Measurements from ENCODE around the gene EXOC6B. TPM values are rescaled to one million over a fixed set of nuclear protein-coding genes. Genes with fewer than 3 reads are reported as not detected.

The EXOC6B gene
- total RNA-seq, 8 experiments from 2014 or later = 16.7 to 37.4 (median 25.3) TPM

DNA sequence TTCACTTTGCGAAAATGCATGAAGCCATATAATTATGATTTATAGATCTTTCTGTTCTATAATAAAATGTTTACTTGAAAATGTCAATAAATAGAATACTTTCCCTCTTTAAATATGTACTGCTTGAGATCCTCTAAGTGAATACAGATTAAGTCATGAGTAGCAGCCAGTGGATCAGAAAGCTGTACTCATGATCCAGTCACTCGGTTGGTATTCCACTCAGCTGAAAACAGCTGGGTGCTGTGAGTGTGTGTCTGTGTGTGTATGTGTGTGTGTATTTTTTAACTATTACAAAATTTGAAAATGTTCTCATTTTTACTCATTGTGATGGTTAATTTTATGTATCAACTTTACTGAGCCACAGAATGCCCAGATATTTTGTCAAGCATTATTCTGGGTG is 536.5 kb downstream of the EXOC6B start:
- in situ Hi-C loops (cut with MboI; ENCODE audit: low pct_unique_long_range_greater_than_20kb in 2 of 9, low sequenced_read_pairs in 9 of 9, unreplicated experiment in 9 of 9) = no loop called here
- ATAC-seq (replicated peaks in 6 of 8) = no peak
- WGBS, 10 experiments = 40 to 100% (median 100%) methylated on average over 1 to 2 of the region's 2 CpGs; no CpG with 5 or more reads in 2 of the 10 experiments

DNA sequence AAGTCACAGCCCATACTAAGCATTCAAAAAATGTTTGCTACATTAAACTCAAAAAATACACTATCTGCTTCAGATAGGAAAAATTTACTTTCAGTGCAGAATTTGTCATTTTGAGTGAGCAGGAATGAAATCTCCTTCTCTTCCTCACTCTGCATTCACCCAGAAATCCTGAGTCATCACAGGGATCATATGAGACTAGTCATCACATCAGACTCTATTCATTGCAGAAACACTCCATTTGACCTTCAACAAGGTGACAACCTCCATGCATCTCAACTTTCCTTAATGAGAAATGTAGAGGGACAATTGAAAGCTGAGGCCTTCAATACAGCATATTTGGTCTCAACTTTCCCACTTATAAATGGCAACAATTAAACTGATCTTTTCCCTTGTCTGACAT is 547.8 kb downstream of the EXOC6B start:
- in situ Hi-C loops (cut with MboI; ENCODE audit: low pct_unique_long_range_greater_than_20kb in 2 of 9, low sequenced_read_pairs in 9 of 9, unreplicated experiment in 9 of 9) = no loop called here
- no peak overlapping the region for H3K4me3 ChIP-seq
- H3K27ac ChIP-seq = no peak overlapping the region
- ATAC-seq (replicated peaks in 6 of 8) = peak in 7 of 8 experiments; percentile 14 to 76 (median 67)
- H3K4me1 ChIP-seq (replicated peaks in 1 of 2) = no peaks in the 10 kb centered on the region

More for the DNA sequence above, 536.5 kb downstream of the EXOC6B start:
- H3K4me1 ChIP-seq (replicated peaks in 1 of 2) = no peaks in the 10 kb centered on the region
- no peak overlapping the region for H3K27ac ChIP-seq
- no peak overlapping the region for H3K4me3 ChIP-seq

GRCh38 chr2:72276876-72277275 is 549.0 kb downstream of the EXOC6B start:
- Histone ChIP-seq H3K4me1 (replicated peaks in 1 of 2) (no peaks in the 10 kb centered on the region), H3K4me3 (no peak overlapping the region), H3K27ac (no peak overlapping the region)
- ATAC-seq (replicated peaks in 6 of 8) = no peak
- in situ Hi-C loops (cut with MboI; ENCODE audit: low pct_unique_long_range_greater_than_20kb in 2 of 9, low sequenced_read_pairs in 9 of 9, unreplicated experiment in 9 of 9) = no loop called here
- 11 to 100% (median 89%) methylated on average over 1 of the region's 1 CpG; no CpG with 5 or more reads in 1 of the 10 experiments for WGBS, 10 experiments

DNA sequence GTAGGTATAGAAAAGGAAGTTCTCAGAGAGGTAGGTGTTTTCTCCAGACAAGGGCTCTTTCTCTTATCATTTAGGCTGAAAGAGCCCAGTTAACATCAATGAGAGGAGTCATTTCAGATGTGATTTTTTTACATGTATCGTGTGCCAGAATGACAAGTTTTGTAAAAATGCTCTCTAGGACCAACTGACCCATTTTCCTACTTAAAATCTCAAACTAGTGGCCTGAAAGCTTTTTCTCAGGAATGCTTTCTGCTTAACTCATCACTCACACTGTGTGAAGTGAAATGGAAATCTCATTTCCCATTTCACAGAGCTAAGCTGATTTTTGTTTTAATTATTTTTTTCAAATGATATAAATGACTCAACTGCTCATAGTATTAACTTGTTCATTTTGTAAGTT is 549.5 kb downstream of the EXOC6B start:
- ATAC-seq (replicated peaks in 6 of 8) = no peak
- in situ Hi-C loops (cut with MboI; ENCODE audit: low pct_unique_long_range_greater_than_20kb in 2 of 9, low sequenced_read_pairs in 9 of 9, unreplicated experiment in 9 of 9) = no loop called here
- no peak overlapping the region for H3K27ac ChIP-seq
- H3K4me3 ChIP-seq = no peak overlapping the region
- WGBS, 10 experiments = 82 to 100% (median 100%) methylated on average over 1 of the region's 1 CpG; no CpG with 5 or more reads in 5 of the 10 experiments
- H3K4me1 ChIP-seq (replicated peaks in 1 of 2) = no peaks in the 10 kb centered on the region

- 0 to 100% (median 29%) methylated on average over 1 to 2 of the region's 2 CpGs; no CpG with 5 or more reads in 2 of the 10 experiments for WGBS, 10 experiments
- peak in 3 of 8 experiments; percentile 47 to 76 (median 62) for ATAC-seq (replicated peaks in 6 of 8)
- Histone ChIP-seq H3K4me1 (replicated peaks in 1 of 2) (no peaks in the 10 kb centered on the region), H3K4me3 (no peak overlapping the region), H3K27ac (no peak overlapping the region)
- in situ Hi-C loops (cut with MboI; ENCODE audit: low pct_unique_long_range_greater_than_20kb in 2 of 9, low sequenced_read_pairs in 9 of 9, unreplicated experiment in 9 of 9) = no loop called here
Observed at GRCh38 chr2:72275084-72275483, 550.7 kb downstream of the EXOC6B start.

GRCh38 chr2:72274380-72274797 is 551.4 kb downstream of the EXOC6B start:
- H3K27ac ChIP-seq = no peak overlapping the region
- no peak overlapping the region for H3K4me3 ChIP-seq
- in situ Hi-C loops (cut with MboI; ENCODE audit: low pct_unique_long_range_greater_than_20kb in 2 of 9, low sequenced_read_pairs in 9 of 9, unreplicated experiment in 9 of 9) = no loop called here
- no peaks in the 10 kb centered on the region for H3K4me1 ChIP-seq (replicated peaks in 1 of 2)
- 5 to 100% (median 84%) methylated on average over 1 to 4 of the region's 4 CpGs; no CpG with 5 or more reads in 1 of the 10 experiments for WGBS, 10 experiments
- ATAC-seq (replicated peaks in 6 of 8) = no peak

DNA sequence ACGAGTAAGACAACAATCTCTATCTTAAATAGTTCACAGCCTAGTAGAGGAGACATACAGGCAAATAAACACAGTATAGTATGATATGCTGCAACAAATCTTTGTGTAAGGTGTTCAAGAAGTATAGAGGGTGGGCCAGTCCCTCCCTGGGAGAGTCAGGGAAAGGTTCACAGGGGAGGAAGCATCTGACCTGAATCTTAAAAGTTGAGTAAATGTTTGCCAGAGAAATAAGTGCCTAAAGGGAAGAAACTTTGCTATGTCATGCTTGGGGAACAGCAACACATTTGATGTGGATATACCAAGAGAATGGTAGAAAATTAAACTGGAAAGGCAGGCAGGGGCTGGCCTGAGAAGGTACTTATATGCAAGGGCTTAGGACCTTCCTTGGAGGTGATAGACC is 552.4 kb downstream of the EXOC6B start:
- Histone ChIP-seq H3K27ac (no peak overlapping the region), H3K4me3 (no peak overlapping the region), H3K4me1 (replicated peaks in 1 of 2) (no peaks in the 10 kb centered on the region)
- 10 to 83% (median 48%) methylated on average over 1 of the region's 1 CpG; no CpG with 5 or more reads in 2 of the 10 experiments for WGBS, 10 experiments
- in situ Hi-C loops (cut with MboI; ENCODE audit: low pct_unique_long_range_greater_than_20kb in 2 of 9, low sequenced_read_pairs in 9 of 9, unreplicated experiment in 9 of 9) = no loop called here
- no peak for ATAC-seq (replicated peaks in 6 of 8)

DNA sequence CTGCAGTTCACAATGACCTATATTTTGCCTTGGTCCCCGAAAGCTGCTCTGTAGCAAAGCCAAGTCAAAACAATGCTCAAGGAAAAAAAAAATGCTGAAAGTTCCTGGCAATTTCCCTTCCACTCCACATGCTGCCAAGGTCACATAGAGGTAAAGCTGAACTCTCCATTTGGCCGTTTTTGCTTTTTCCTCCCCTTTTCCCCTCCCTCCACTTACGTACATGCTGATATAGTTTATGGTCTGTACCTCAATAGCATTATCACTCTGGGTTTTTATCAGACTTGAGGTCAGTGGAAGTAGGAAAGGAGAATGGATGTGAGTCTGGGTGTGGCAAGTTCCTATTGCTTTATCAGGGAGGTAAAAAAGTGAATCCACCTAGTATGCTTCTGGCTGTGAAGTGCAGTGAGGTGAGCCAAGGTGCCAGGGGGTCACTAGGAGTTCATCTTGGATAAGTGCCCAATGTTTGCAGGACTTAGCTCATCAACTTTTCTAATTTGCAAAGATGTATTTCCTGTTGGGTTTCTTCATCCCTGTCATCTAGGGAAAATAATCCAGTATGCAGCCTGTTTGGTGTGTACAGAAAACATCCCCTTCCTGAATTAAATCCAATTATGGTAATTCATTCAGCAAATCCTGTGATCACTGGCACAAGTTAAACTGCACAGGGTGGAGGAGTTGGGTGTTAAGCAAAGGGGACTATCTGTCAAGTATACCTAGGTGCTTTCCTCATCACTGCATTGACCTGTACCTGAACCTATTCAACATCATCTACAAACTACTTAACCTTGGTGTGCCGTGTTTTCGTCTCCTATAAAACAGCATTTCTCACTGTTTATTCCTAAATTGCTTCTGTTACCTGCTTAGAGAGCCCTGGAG is 553.8 kb downstream of the EXOC6B start:
- in situ Hi-C loops (cut with MboI; ENCODE audit: low pct_unique_long_range_greater_than_20kb in 2 of 9, low sequenced_read_pairs in 9 of 9, unreplicated experiment in 9 of 9) = no loop called here
- H3K4me1 ChIP-seq (replicated peaks in 1 of 2) = no peaks in the 10 kb centered on the region
- H3K4me3 ChIP-seq = no peak overlapping the region
- WGBS, 10 experiments = 0 to 92% (median 64%) methylated on average over 1 to 4 of the region's 5 CpGs; no CpG with 5 or more reads in 3 of the 10 experiments
- ATAC-seq (replicated peaks in 6 of 8) = peak in 3 of 8 experiments; percentile 60 to 63 (median 61)
- H3K27ac ChIP-seq = no peak overlapping the region

GRCh38 chr2:72271276-72271614 is 554.6 kb downstream of the EXOC6B start:
- in situ Hi-C loops (cut with MboI; ENCODE audit: low pct_unique_long_range_greater_than_20kb in 2 of 9, low sequenced_read_pairs in 9 of 9, unreplicated experiment in 9 of 9) = no loop called here

GRCh38 chr2:72270556-72271275 is 555.1 kb downstream of the EXOC6B start:
- in situ Hi-C loops (cut with MboI; ENCODE audit: low pct_unique_long_range_greater_than_20kb in 2 of 9, low sequenced_read_pairs in 9 of 9, unreplicated experiment in 9 of 9) = no loop called here
- ATAC-seq (replicated peaks in 6 of 8) = no peak
- Histone ChIP-seq H3K4me3 (no peak overlapping the region), H3K4me1 (replicated peaks in 1 of 2) (no peaks in the 10 kb centered on the region), H3K27ac (no peak overlapping the region)
- WGBS, 10 experiments = 20 to 89% (median 63%) methylated on average over 1 of the region's 1 CpG; no CpG with 5 or more reads in 3 of the 10 experiments

More at GRCh38 chr2:72271276-72271614, 554.6 kb downstream of the EXOC6B start:
- H3K4me1 ChIP-seq (replicated peaks in 1 of 2) = no peaks in the 10 kb centered on the region
- no peak overlapping the region for H3K27ac ChIP-seq
- ATAC-seq (replicated peaks in 6 of 8) = no peak
- H3K4me3 ChIP-seq = no peak overlapping the region
- WGBS, 10 experiments = 17 to 100% (median 56%) methylated on average over 1 of the region's 1 CpG; no CpG with 5 or more reads in 1 of the 10 experiments

- in situ Hi-C loops (cut with MboI; ENCODE audit: low pct_unique_long_range_greater_than_20kb in 2 of 9, low sequenced_read_pairs in 9 of 9, unreplicated experiment in 9 of 9) = no loop called here
- Histone ChIP-seq H3K27ac (no peak overlapping the region), H3K4me1 (replicated peaks in 1 of 2) (peaks cover 0 to 7% of the 10 kb centered on the region in 2 donors), H3K4me3 (no peak overlapping the region)
- peak in 7 of 8 experiments; percentile 27 to 83 (median 56) for ATAC-seq (replicated peaks in 6 of 8)
Observed at GRCh38 chr2:72263776-72264060, 562.1 kb downstream of the EXOC6B start.

DNA sequence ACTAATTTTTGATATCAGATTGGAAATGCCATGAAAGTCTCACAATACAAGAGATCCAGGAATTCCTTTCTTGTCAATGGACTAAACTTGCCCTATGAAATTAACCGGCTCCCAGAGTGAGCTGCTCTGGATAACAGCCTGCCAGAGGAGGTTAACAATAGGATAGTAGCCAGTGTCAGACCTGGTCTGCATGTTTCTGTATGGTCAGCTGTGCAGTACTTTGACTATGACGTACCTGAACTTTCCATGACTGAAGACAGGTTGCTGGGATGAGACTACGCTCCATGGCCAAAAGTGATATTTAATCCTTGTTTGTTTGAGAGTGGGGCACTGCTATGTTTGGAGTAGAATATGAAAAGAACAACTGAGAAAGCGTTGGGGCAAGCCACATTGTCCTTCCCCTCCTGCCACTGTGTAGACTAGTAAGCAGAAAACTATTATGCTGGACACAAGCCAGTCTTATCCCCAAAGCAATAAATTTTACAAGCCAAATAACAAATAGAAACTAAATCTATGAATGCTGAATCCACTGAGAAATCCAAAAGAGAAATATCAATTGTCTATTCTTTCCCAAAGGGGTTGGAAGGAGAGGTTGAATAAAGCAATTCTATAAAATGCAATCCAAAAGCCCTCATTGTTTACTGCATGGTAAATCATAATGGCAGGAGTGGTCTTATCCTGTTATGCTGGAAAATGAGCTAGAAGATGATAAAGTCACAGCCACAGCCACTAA is 562.6 kb downstream of the EXOC6B start:
- in situ Hi-C loops (cut with MboI; ENCODE audit: low pct_unique_long_range_greater_than_20kb in 2 of 9, low sequenced_read_pairs in 9 of 9, unreplicated experiment in 9 of 9) = no loop called here
- WGBS, 10 experiments = 71 to 100% (median 89%) methylated on average over 1 to 4 of the region's 4 CpGs; no CpG with 5 or more reads in 4 of the 10 experiments
- ATAC-seq (replicated peaks in 6 of 8) = peak in 3 of 8 experiments; percentile 27 to 47 (median 37)
- Histone ChIP-seq H3K4me3 (no peak overlapping the region), H3K4me1 (replicated peaks in 1 of 2) (peaks cover 0 to 7% of the 10 kb centered on the region in 2 donors), H3K27ac (no peak overlapping the region)

DNA sequence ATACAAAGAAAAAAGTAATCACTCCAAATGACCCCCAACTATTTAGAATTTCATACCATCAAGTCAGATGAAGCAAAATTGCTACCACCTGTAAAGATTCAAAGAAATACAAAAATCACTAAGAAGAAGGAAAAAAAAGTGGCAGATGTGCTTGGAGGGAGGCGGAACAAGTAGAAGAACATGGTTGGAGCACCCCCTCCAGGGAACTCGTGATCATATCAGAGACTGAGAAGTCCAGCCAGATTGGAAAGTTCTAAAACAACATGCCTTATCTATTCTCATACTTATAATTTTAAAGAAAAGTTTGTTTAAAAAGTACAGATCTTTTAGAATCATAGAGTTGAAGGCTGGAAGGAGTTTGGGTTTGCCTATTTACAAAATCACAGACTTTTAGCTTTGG is 564.8 kb downstream of the EXOC6B start:
- WGBS, 10 experiments = 21 to 90% (median 78%) methylated on average over 2 of the region's 2 CpGs; no CpG with 5 or more reads in 5 of the 10 experiments
- in situ Hi-C loops (cut with MboI; ENCODE audit: low pct_unique_long_range_greater_than_20kb in 2 of 9, low sequenced_read_pairs in 9 of 9, unreplicated experiment in 9 of 9) = no loop called here
- ATAC-seq (replicated peaks in 6 of 8) = peak in 1 of 8 experiments; percentile 35
- H3K4me3 ChIP-seq = no peak overlapping the region
- H3K27ac ChIP-seq = no peak overlapping the region
- H3K4me1 ChIP-seq (replicated peaks in 1 of 2) = peaks cover 0 to 7% of the 10 kb centered on the region in 2 donors
